ENCODE results near the gene GOLIM4.

DNA sequence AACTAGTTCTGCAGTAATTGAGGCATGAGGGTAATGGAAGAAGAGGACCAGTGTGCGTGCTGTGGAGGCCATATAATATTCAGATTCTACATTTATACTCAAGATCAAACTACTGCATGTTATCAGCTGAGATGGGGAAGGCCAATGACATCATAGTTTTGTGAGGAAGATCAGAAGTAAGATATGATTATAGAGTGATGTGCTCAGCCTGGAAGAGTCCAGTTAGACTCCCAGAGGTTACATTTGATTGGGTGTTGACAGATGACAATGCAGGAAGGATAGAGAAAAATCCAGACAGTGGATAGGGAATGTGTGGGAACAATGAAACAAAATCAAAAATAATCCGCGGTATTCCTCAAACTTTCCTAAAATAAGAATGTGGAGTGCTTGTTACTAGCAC lies 35.4 kb downstream of the GOLIM4 start:
- no peak for TF ChIP-seq POLR2A (IDR thresholded peaks at IDR 0.05)
- TF ChIP-seq, protein P1, sequence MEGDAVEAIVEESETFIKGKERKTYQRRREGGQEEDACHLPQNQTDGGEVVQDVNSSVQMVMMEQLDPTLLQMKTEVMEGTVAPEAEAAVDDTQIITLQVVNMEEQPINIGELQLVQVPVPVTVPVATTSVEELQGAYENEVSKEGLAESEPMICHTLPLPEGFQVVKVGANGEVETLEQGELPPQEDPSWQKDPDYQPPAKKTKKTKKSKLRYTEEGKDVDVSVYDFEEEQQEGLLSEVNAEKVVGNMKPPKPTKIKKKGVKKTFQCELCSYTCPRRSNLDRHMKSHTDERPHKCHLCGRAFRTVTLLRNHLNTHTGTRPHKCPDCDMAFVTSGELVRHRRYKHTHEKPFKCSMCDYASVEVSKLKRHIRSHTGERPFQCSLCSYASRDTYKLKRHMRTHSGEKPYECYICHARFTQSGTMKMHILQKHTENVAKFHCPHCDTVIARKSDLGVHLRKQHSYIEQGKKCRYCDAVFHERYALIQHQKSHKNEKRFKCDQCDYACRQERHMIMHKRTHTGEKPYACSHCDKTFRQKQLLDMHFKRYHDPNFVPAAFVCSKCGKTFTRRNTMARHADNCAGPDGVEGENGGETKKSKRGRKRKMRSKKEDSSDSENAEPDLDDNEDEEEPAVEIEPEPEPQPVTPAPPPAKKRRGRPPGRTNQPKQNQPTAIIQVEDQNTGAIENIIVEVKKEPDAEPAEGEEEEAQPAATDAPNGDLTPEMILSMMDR (IDR thresholded peaks at IDR 0.05) = no peak
- no peak for TF ChIP-seq EP300 (IDR thresholded peaks at IDR 0.05)
- no peak for TF ChIP-seq POLR2AphosphoS5 (IDR thresholded peaks at IDR 0.05)
